GM12873 (cell line): ENCODE data around the gene TEX13B.
A peak's percentile ranks its signal among the peaks of the same experiment; 100 is the strongest.

Experiments
- TF ChIP-seq, protein P1 (sequence below): IDR thresholded peaks from 2 replicates; pipeline ENCODE4 v1.5.1; 2012; ENCODE audit warnings: low read depth, mild to moderate bottlenecking, moderate library complexity, low read length, control low read depth; ENCODE audit not compliant: insufficient read depth; ENCODE audit errors: missing control alignments

TEX13B gene

DNA sequence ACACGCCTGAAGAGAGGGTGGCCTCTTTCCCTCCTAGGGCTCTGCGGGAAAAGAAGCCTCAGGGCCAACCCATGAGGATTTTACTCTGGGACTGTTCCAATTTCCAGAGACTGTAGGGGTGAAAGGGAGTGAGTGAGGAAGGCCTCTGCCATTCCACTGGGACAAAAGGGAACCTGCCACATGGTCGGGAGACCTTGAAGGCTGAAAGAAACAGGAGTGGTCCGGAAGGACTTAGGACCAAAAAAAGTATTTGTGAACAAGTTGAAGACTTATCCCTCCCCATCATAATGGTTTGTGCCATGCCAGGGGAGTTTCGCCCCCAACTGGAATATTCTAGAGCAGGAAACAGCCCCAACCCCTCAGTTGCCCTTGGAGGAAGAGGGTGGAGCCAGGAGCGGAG is at the start of gene TEX13B:
Gene TEX13B (minus strand): TSS at position 15 of the 400 bp plus-strand sequence. CDS start 243 bp downstream, outside the sequence.
- TF ChIP-seq, protein P1, sequence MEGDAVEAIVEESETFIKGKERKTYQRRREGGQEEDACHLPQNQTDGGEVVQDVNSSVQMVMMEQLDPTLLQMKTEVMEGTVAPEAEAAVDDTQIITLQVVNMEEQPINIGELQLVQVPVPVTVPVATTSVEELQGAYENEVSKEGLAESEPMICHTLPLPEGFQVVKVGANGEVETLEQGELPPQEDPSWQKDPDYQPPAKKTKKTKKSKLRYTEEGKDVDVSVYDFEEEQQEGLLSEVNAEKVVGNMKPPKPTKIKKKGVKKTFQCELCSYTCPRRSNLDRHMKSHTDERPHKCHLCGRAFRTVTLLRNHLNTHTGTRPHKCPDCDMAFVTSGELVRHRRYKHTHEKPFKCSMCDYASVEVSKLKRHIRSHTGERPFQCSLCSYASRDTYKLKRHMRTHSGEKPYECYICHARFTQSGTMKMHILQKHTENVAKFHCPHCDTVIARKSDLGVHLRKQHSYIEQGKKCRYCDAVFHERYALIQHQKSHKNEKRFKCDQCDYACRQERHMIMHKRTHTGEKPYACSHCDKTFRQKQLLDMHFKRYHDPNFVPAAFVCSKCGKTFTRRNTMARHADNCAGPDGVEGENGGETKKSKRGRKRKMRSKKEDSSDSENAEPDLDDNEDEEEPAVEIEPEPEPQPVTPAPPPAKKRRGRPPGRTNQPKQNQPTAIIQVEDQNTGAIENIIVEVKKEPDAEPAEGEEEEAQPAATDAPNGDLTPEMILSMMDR, result no peak

GRCh38 chrX:108029928-108030711 is 48.0 kb upstream of the TEX13B start:
- TF ChIP-seq, protein P1, result no peak

DNA sequence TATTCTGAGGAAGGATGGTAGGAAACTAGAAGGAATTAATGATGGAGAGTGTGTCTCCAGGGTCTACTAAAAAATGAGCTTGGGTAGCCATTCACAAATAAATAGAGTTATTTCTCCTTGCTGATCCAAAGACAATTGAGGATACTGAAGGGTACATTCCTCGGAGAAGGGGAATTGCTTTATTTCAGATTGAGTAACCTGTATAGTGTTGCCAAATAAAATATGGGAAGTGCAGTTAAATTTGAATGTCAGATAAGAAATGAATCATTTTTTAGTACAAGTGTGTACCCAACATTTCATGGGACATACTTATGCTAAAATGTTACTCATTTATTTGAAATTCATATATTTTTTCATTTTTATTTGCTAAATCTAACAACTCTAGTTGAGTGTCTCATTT is 46.7 kb upstream of the TEX13B start:
- TF ChIP-seq, protein P1, result no peak

DNA sequence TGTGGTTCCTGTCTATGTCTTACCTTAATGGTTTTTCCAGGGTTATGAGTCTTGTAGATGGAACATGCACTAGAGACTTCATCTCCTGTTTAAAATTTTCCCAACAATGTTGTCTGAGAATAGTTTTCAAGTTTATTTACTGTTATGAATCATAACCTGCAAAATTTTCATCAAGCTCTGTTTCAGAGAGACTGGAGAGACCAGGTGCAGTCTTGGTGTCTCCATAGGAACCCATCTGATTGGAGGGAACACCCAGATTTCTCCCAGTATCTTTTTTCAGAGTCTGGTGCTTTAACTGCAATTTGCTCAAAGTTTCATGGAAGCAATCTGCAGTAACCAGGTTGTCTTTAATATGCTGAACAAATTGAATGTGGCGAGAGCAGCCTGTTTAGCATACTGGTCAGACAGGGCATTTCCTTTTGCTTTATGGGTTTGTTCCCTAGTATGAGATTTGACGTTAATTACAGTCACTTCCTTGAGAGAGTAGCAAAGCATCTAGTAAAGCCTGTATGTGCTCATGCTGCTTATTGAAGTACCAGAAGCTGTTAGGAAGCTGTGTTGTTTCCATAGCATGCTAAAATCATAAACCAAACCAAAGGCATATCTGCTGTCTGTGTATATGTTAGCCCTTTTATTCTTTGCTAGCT is 43.9 kb upstream of the TEX13B start:
- TF ChIP-seq, protein P1, result no peak

DNA sequence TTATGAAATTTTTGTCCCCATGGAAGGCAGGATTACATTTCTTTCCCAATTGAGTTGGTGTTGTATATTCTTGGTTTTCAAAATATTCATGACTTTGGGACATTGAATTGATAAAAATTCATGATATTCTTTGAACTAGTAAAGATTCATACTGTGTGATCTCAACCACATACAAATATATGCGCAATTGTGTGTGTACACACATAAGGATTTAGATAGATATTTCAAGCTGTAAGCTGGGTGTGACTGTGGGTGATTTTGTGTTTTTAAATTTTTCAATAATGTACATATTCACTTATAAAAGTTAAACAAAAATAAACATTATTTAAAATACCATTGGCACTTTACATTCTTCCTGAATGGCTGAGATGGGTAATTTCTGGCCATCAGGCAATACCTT is 43.2 kb upstream of the TEX13B start:
- TF ChIP-seq, protein P1, result no peak

- TF ChIP-seq, protein P1, result no peak
Observed at GRCh38 chrX:108022491-108023089, 40.4 kb upstream of the TEX13B start.

DNA sequence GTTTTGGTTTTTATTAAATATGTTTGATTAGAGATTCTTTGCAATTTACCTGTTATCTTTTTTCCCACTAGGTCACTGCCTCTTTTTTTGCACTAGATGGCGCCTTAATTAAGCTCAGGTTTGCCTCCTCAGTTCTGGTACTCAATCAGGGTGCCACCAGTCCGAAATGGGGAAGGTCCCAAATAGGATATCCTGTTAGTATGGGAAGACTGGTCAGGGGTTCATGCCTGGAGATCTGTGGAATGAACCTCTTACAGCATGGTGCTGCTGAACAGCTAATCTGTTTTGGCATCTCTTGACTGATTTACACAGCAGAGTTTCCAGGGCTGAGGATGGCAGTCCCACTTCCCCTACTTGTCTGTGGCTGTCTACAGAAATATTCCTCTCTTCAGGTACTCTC is 38.5 kb upstream of the TEX13B start:
- TF ChIP-seq, protein P1, result peak; percentile 62
